ENCODE measurements around the gene NPEPPS. TPM values are rescaled to one million over a fixed set of nuclear protein-coding genes. Genes with fewer than 3 reads are reported as not detected.
"Not testable (repeated sequence)": the region's sequence is repeated elsewhere in the genome, so short reads cannot be mapped to it uniquely, and the experiment has no call there.

Gene NPEPPS
- total RNA-seq, 1 donor from 2014 or later = 113 TPM

- H3K27me3 ChIP-seq; H3K4me1 ChIP-seq; H3K9me3 ChIP-seq; H3K27ac ChIP-seq; intact Hi-C loops (cut with DNase I); H3K4me3 ChIP-seq; DNase-seq; ATAC-seq: not testable (repeated sequence)
- H3K36me3 ChIP-seq = peaks cover 43% of the 10 kb centered on the region
Measured at GRCh38 chr17:47586378-47587055, 55.6 kb downstream of the NPEPPS start.

- H3K9me3 ChIP-seq; intact Hi-C loops (cut with DNase I); H3K4me3 ChIP-seq; H3K4me1 ChIP-seq; H3K27ac ChIP-seq; ATAC-seq; DNase-seq; H3K27me3 ChIP-seq: not testable (repeated sequence)
- H3K36me3 ChIP-seq = peaks cover 82% of the 10 kb centered on the region
Measured at GRCh38 chr17:47593522-47593921, 62.6 kb downstream of the NPEPPS start.

- peaks cover 98% of the 10 kb centered on the region for H3K36me3 ChIP-seq
- intact Hi-C loops (cut with DNase I) = no loop called here
Measured at GRCh38 chr17:47603830-47604597, 73.1 kb downstream of the NPEPPS start.

GRCh38 chr17:47604598-47604927, 73.7 kb downstream of the NPEPPS start:
- no peaks in the 10 kb centered on the region for H3K27me3 ChIP-seq
- no peaks in the 10 kb centered on the region for H3K4me1 ChIP-seq
- no peak overlapping the region for H3K27ac ChIP-seq
- DNase-seq (no peak), ATAC-seq (no peak)
- intact Hi-C loops (cut with DNase I) = no loop called here
- no peak for TF ChIP-seq CTCF (IDR thresholded peaks at IDR 0.05)
- H3K4me3 ChIP-seq = no peak overlapping the region
- H3K9me3 ChIP-seq = no peaks in the 10 kb centered on the region
- H3K36me3 ChIP-seq = peaks cover 98% of the 10 kb centered on the region

More at GRCh38 chr17:47603830-47604597, 73.1 kb downstream of the NPEPPS start:
- Histone ChIP-seq H3K4me1 (no peaks in the 10 kb centered on the region), H3K27me3 (no peaks in the 10 kb centered on the region), H3K4me3 (no peak overlapping the region), H3K9me3 (no peaks in the 10 kb centered on the region), H3K27ac (no peak overlapping the region)
- DNase-seq (no peak), ATAC-seq (no peak)
- TF ChIP-seq CTCF (IDR thresholded peaks at IDR 0.05) = no peak

- no peak overlapping the region for H3K27ac ChIP-seq
- H3K9me3 ChIP-seq = no peaks in the 10 kb centered on the region
- H3K4me1 ChIP-seq = no peaks in the 10 kb centered on the region
- intact Hi-C loops (cut with DNase I) = no loop called here
- no peak for TF ChIP-seq CTCF (IDR thresholded peaks at IDR 0.05)
- no peaks in the 10 kb centered on the region for H3K27me3 ChIP-seq
- H3K4me3 ChIP-seq = no peak overlapping the region
- ATAC-seq (no peak), DNase-seq (no peak)
- H3K36me3 ChIP-seq = peaks cover 98% of the 10 kb centered on the region
Measured at GRCh38 chr17:47605011-47605410, 74.1 kb downstream of the NPEPPS start.

- H3K4me3 ChIP-seq = no peak overlapping the region
- H3K4me1 ChIP-seq = no peaks in the 10 kb centered on the region
- DNase-seq (no peak), ATAC-seq (no peak)
- TF ChIP-seq CTCF (IDR thresholded peaks at IDR 0.05) = no peak
- intact Hi-C loops (cut with DNase I) = no loop called here
- H3K9me3 ChIP-seq = no peaks in the 10 kb centered on the region
- peaks cover 88% of the 10 kb centered on the region for H3K36me3 ChIP-seq
- H3K27me3 ChIP-seq = no peaks in the 10 kb centered on the region
- H3K27ac ChIP-seq = no peak overlapping the region
Measured at GRCh38 chr17:47607481-47607880, 76.6 kb downstream of the NPEPPS start.
